MCF 10A (cell line): ENCODE data around the gene IRX1. TPM values are rescaled to one million over a fixed set of nuclear protein-coding genes. Genes with fewer than 3 reads are reported as not detected.
A peak's percentile ranks its signal among the peaks of the same experiment; 100 is the strongest.

Source experiments
- BruUV-seq: library from RNA; stranded (reverse); fragments of 400-500 nt; replicated peaks from 2 replicates; lab custom pipeline; 2021; lab: Mats Ljungman, UMichigan
- CTCF ChIA-PET: fragments of 300-600 bp; sonication (Branson Sonifier 250); formaldehyde crosslinking; extraction: SDS; loops from one replicate; lab custom pipeline; 2021; ENCODE audit warnings: antibody characterized with exemption, inconsistent platforms; lab: Yijun Ruan, JAX
- POLR2A ChIA-PET: fragments of 300-600, 350-650 bp; sonication (Branson Sonifier 250); formaldehyde crosslinking; extraction: SDS; loops from one replicate; lab custom pipeline; 2020; ENCODE audit warnings: antibody characterized with exemption, inconsistent platforms; lab: Yijun Ruan, JAX
- DNase-seq: peaks from one replicate; pipeline ENCODE4 v3.0.0-alpha.2; 2018; ENCODE audit not compliant: unreplicated experiment
- H3K27ac Mint-ChIP-seq: one replicate; pipeline ENCODE4 v1.8.0; 2022; ENCODE audit warnings: mild to moderate bottlenecking, low read depth, mixed read lengths; ENCODE audit not compliant: unreplicated experiment
- H3K27me3 Mint-ChIP-seq: one replicate; pipeline ENCODE4 v1.8.0; 2022; ENCODE audit warnings: mixed read lengths; ENCODE audit not compliant: insufficient read depth, unreplicated experiment
- H3K36me3 Mint-ChIP-seq: one replicate; pipeline ENCODE4 v1.8.0; 2022; ENCODE audit warnings: mild to moderate bottlenecking, moderate library complexity, mixed read lengths; ENCODE audit not compliant: insufficient read depth, unreplicated experiment
- H3K4me1 Mint-ChIP-seq: one replicate; pipeline ENCODE4 v1.8.0; 2022; ENCODE audit warnings: mixed read lengths; ENCODE audit not compliant: insufficient read depth, unreplicated experiment
- H3K4me3 Mint-ChIP-seq: one replicate; pipeline ENCODE4 v1.8.0; 2022; ENCODE audit warnings: mild to moderate bottlenecking, moderate library complexity, mixed read lengths; ENCODE audit not compliant: unreplicated experiment
- H3K9me3 Mint-ChIP-seq: one replicate; pipeline ENCODE4 v1.8.0; 2022; ENCODE audit warnings: mixed read lengths; ENCODE audit not compliant: unreplicated experiment
- CTCF ChIP-seq: fragments of 200-600 bp; IDR thresholded peaks from one replicate; pipeline ENCODE4 v1.8.0; 2022; ENCODE audit warnings: antibody characterized with exemption, mild to moderate bottlenecking; ENCODE audit not compliant: unreplicated experiment
- intact Hi-C: fragments of 100-400 bp; cut with micrococcal nuclease; formaldehyde crosslinking; loops from 2 replicates; pipeline ENCODE4 v1.14.1; 2022
- total RNA-seq: library from RNA; stranded (reverse); gene quantifications from 2 replicates; pipeline ENCODE4 v1.2.3, GENCODE V29; 2022

IRX1 gene
- total RNA-seq, 1 experiment from 2014 or later = 15.5 TPM

DNA sequence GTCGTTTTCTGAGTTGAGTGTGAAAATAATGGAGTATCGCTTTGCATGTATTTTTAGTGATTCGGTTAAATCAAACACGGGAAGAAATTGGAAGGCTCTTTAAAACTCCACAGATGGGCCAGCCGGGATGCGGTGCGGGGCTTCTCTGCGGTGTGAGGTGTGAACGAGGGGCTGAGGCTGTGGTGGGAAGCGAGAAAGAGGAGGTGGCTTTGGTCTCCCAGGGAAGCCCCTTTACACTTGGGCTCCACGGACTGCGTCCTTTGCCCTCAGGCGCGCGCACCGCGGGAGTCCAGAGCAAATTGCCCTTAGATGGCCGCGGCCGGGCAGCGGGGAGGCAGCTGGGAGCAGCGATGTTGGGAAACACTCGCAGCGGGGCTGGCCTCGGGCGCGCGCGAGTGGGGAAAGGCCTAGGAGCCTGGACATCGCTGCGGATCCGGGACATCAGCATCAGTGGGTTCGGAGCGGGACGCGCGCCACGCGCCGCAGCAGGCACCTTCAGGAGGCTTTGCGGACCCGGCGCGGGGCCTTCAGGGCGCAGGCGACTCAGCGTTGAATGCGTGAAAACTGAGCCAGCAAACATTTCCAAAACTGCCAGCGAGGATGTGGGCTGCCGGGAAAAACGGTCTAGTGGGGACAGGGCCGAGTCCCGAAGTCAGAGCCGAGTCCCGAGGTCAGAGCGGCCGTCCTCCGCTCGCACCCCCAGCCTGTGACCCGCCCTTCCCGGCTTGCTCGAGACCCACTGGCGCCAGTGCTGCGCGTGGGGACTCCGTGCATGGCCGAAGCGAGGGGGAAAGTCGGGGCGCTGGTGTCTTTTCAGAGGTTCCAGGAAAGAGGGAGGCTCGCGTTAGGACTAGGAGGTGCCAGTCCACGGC is 6.5 kb downstream of the IRX1 start:
- POLR2A ChIA-PET = no interaction called here
- Mint-ChIP-seq H3K4me1 (peaks cover 19% of the 10 kb centered on the region), H3K36me3 (peaks cover 32% of the 10 kb centered on the region), H3K9me3 (peaks cover 6% of the 10 kb centered on the region), H3K4me3 (no peak overlapping the region), H3K27me3 (no peaks in the 10 kb centered on the region), H3K27ac (no peak overlapping the region)
- CTCF ChIA-PET = no interaction called here
- no peak for TF ChIP-seq CTCF
- intact Hi-C loops = no loop called here
- BruUV-seq = no TSS peak
- no peak for DNase-seq

DNA sequence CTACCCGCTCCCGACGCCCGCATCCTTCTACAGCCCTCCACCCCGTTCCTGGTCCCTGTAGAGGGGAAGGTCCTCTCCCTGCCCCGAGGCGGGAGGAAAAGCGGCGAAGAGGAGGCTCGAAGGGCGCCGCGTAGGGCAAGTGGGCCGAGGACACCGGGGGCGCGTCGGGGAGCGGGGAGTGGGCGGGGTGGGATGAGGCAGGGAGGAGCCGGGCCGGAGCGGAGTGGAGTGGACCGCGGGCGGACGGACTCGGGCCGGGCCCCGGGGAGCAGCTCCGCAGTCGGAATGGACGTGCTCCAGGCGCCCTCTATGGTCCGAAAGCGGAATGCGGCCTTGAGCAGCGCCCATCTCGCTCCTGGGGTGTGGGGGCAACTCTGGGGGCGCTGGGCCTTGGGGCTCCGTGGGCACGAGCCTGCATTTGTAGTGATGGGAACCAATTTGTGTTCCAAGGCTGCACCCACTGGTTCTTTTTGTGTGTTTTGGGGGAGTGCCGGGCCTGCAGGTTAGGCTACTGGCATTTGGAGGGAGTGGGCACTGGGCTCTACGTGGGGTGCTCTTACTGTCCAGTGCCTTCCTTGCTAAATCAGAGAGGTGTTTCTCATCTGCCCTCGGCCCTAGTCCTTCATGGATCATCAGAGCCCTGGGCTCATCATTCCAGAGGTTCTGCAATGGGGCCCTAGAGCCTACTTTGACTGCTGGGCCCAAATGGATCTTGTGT is 7.3 kb downstream of the IRX1 start:
- no TSS peak for BruUV-seq
- H3K4me1 Mint-ChIP-seq = peaks cover 19% of the 10 kb centered on the region
- ChIA-PET CTCF (no interaction called here), POLR2A (no interaction called here)
- peaks cover 6% of the 10 kb centered on the region for H3K9me3 Mint-ChIP-seq
- peaks cover 33% of the 10 kb centered on the region for H3K36me3 Mint-ChIP-seq
- no peaks in the 10 kb centered on the region for H3K27me3 Mint-ChIP-seq
- no peak overlapping the region for H3K27ac Mint-ChIP-seq
- H3K4me3 Mint-ChIP-seq = no peak overlapping the region
- no peak for DNase-seq
- peak; percentile 11 for TF ChIP-seq CTCF
- intact Hi-C loops = no loop called here

GRCh38 chr5:3604501-3604900 is 8.9 kb downstream of the IRX1 start:
- no peaks in the 10 kb centered on the region for H3K27me3 Mint-ChIP-seq
- peaks cover 36% of the 10 kb centered on the region for H3K36me3 Mint-ChIP-seq
- DNase-seq = peak; percentile 21
- no TSS peak for BruUV-seq
- H3K9me3 Mint-ChIP-seq = peaks cover 6% of the 10 kb centered on the region
- intact Hi-C loops = no loop called here
- no peak overlapping the region for H3K27ac Mint-ChIP-seq
- POLR2A ChIA-PET = interaction anchor here (0.5 kb wide), 1 partner anchor 852 kb away, joined by 3 read pairs; no protein-coding TSS in a partner anchor
- no peak for TF ChIP-seq CTCF
- CTCF ChIA-PET = interaction anchor here (0.6 to 0.8 kb wide), 2 partner anchors 224 to 810 kb away, joined by 3 read pairs; no protein-coding TSS in a partner anchor
- H3K4me3 Mint-ChIP-seq = no peak overlapping the region
- peaks cover 10% of the 10 kb centered on the region for H3K4me1 Mint-ChIP-seq

GRCh38 chr5:3605298-3606010 is 9.8 kb downstream of the IRX1 start:
- Mint-ChIP-seq H3K9me3 (peaks cover 6% of the 10 kb centered on the region), H3K27me3 (no peaks in the 10 kb centered on the region), H3K4me1 (peaks cover 10% of the 10 kb centered on the region), H3K4me3 (no peak overlapping the region), H3K36me3 (peaks cover 34% of the 10 kb centered on the region), H3K27ac (no peak overlapping the region)
- no TSS peak for BruUV-seq
- no peak for DNase-seq
- intact Hi-C loops = no loop called here
- CTCF ChIA-PET = interaction anchor here (0.6 kb wide), 1 partner anchor 809 kb away, joined by 3 read pairs; no protein-coding TSS in a partner anchor
- TF ChIP-seq CTCF = no peak
- POLR2A ChIA-PET = no interaction called here
